H1 (cell line): ENCODE results near the gene RANBP17. TPM values are rescaled to one million over a fixed set of nuclear protein-coding genes. Genes with fewer than 3 reads are reported as not detected.

Experiments
- CTCF ChIA-PET: fragments of 300-600 bp; sonication (Branson Sonifier 250); formaldehyde crosslinking; loops from one replicate; lab custom pipeline; 2021; ENCODE audit not compliant: partially characterized antibody; lab: Charles Lee
- POLR2A ChIA-PET: fragments of 300-600 bp; sonication (Branson Sonifier 250); formaldehyde crosslinking; loops from one replicate; lab custom pipeline; 2021; ENCODE audit warnings: inconsistent platforms; ENCODE audit not compliant: partially characterized antibody; lab: Charles Lee
- DNase-seq, 2 experiments: peaks; one replicate each; pipeline versions ENCODE4 v3.0.0 to v3.0.0-alpha.2; 2010 to 2022; ENCODE audit warnings: low spot score in 2 of 2, low read depth in 1 of 2, mixed read lengths in 1 of 2
- FAIRE-seq: peaks from 2 replicates; lab custom pipeline; 2011; peaks lifted over from hg19 to GRCh38; lab: Jason Lieb, UNC
- H2AFZ ChIP-seq: 2 replicates; pipeline ENCODE4 v1.8.1; 2012; ENCODE audit warnings: low read length, inconsistent platforms
- H2AK5ac ChIP-seq: 2 replicates; pipeline ENCODE4 v1.6.1; 2013; ENCODE audit warnings: low read depth, low read length
- H2BK120ac ChIP-seq: replicated peaks from 2 replicates; pipeline ENCODE3; 2013; ENCODE audit warnings: low read depth, low read length, inconsistent platforms
- H2BK12ac ChIP-seq: 2 replicates; pipeline ENCODE4 v1.6.1; 2013; ENCODE audit warnings: low read depth, low read length
- H2BK15ac ChIP-seq: 2 replicates; pipeline ENCODE4 v1.6.1; 2013; ENCODE audit warnings: low read length
- H2BK20ac ChIP-seq: 2 replicates; pipeline ENCODE4 v1.6.1; 2013; ENCODE audit warnings: low read length
- H2BK5ac ChIP-seq: 2 replicates; pipeline ENCODE4 v1.6.1; 2013; ENCODE audit warnings: low read depth, low read length
- H3K14ac ChIP-seq: 2 replicates; pipeline ENCODE4 v1.6.1; 2013; ENCODE audit warnings: inconsistent platforms; ENCODE audit not compliant: insufficient read length
- H3K18ac ChIP-seq: 2 replicates; pipeline ENCODE4 v1.6.1; 2013; ENCODE audit warnings: low read length; ENCODE audit errors: extremely low read depth
- H3K23ac ChIP-seq: 2 replicates; pipeline ENCODE4 v1.6.1; 2013; ENCODE audit warnings: inconsistent platforms; ENCODE audit not compliant: insufficient read length
- H3K23me2 ChIP-seq: 2 replicates; pipeline ENCODE4 v1.6.1; 2013; ENCODE audit warnings: low read depth, low read length
- H3K27ac ChIP-seq: 2 replicates; pipeline ENCODE4 v1.6.1; 2011; ENCODE audit warnings: low read depth, low read length, inconsistent platforms
- H3K27me3 ChIP-seq, 4 experiments: replicated peaks in 1 of 4; 1 replicate in 1 of 4; 2 replicates in 3 of 4; pipeline versions ENCODE4 v1.6.1 to v1.8.1; 2011 to 2013; ENCODE audit warnings: low read length in 3 of 4, mild to moderate bottlenecking in 3 of 4, inconsistent platforms in 2 of 4, mixed read lengths in 2 of 4, moderate library complexity in 1 of 4; ENCODE audit not compliant: control insufficient read depth in 3 of 4, insufficient read depth in 3 of 4; ENCODE audit errors: extremely low read depth in 1 of 4
- H3K36me3 ChIP-seq, 4 experiments: 2 replicates each; pipeline versions ENCODE4 v1.6.1 to v1.8.1; 2011 to 2013; ENCODE audit warnings: mild to moderate bottlenecking in 4 of 4, low read length in 3 of 4, moderate library complexity in 2 of 4, control low read depth in 1 of 4, inconsistent platforms in 1 of 4; ENCODE audit not compliant: insufficient read depth in 4 of 4, control insufficient read depth in 2 of 4
- H3K4ac ChIP-seq: replicated peaks from 2 replicates; pipeline ENCODE3; 2013; ENCODE audit warnings: low read length, low read depth, mixed read lengths, inconsistent platforms; ENCODE audit not compliant: insufficient read length
- H3K4me1 ChIP-seq, 4 experiments: replicated peaks in 1 of 4; 1 replicate in 1 of 4; 2 replicates in 3 of 4; pipeline versions ENCODE4 v1.6.1 to v1.8.1; 2011 to 2013; ENCODE audit warnings: low read length in 3 of 4, inconsistent platforms in 2 of 4, mixed read lengths in 1 of 4; ENCODE audit not compliant: insufficient read depth in 4 of 4, control insufficient read depth in 3 of 4
- H3K4me2 ChIP-seq, 2 experiments: 2 replicates each; pipeline versions ENCODE4 v1.6.1 to v1.8.1; 2011 to 2013; ENCODE audit warnings: low read depth in 2 of 2, low read length in 2 of 2, control low read depth in 1 of 2, inconsistent platforms in 1 of 2, mild to moderate bottlenecking in 1 of 2; ENCODE audit not compliant: insufficient read depth in 1 of 2
- H3K4me3 ChIP-seq, 4 experiments: fragments of 200-600, 300-600 bp in 1 of 4; sonication (generic), shearing (Covaris generic), sonication (Bioruptor Twin) in 1 of 4; 2 replicates each; pipeline versions ENCODE4 v1.5.1 to v1.8.1; 2011 to 2016; ENCODE audit warnings: low read length in 4 of 4, low read depth in 3 of 4, control low read depth in 2 of 4, inconsistent platforms in 2 of 4, mild to moderate bottlenecking in 2 of 4, mixed read lengths in 1 of 4, moderate library complexity in 1 of 4; ENCODE audit not compliant: insufficient read depth in 2 of 4; ENCODE audit errors: extremely low read depth in 1 of 4
- H3K56ac ChIP-seq: replicated peaks from 2 replicates; pipeline ENCODE3; 2013; ENCODE audit warnings: low read depth, mild to moderate bottlenecking, mixed read lengths, low read length, inconsistent platforms; ENCODE audit not compliant: insufficient read length
- H3K79me1 ChIP-seq: 2 replicates; pipeline ENCODE4 v1.6.1; 2013; ENCODE audit warnings: low read depth, low read length, control low read depth
- H3K79me2 ChIP-seq, 2 experiments: 2 replicates each; pipeline versions ENCODE4 v1.6.1 to v1.8.1; 2012 to 2013; ENCODE audit warnings: low read length in 2 of 2, mild to moderate bottlenecking in 2 of 2, inconsistent platforms in 1 of 2; ENCODE audit not compliant: insufficient read depth in 2 of 2, control insufficient read depth in 1 of 2
- H3K9ac ChIP-seq, 4 experiments: replicated peaks in 1 of 4; 1 replicate in 1 of 4; 2 replicates in 3 of 4; pipeline versions ENCODE4 v1.6.1 to v1.8.1; 2011 to 2013; ENCODE audit warnings: low read depth in 3 of 4, low read length in 3 of 4, control low read depth in 2 of 4, mild to moderate bottlenecking in 2 of 4, moderate library complexity in 2 of 4, inconsistent platforms in 1 of 4; ENCODE audit errors: extremely low read depth in 1 of 4
- H3K9me3 ChIP-seq, 2 experiments: 2 replicates each; pipeline versions ENCODE4 v1.6.1 to v1.8.1; 2012 to 2013; ENCODE audit warnings: mild to moderate bottlenecking in 2 of 2, moderate library complexity in 2 of 2, control low read depth in 1 of 2, inconsistent platforms in 1 of 2, low read depth in 1 of 2, low read length in 1 of 2, mixed read lengths in 1 of 2; ENCODE audit not compliant: insufficient read depth in 2 of 2
- H4K20me1 ChIP-seq, 2 experiments: replicated peaks in 1 of 2; 2 replicates each; pipeline versions ENCODE3 to v1.8.1; 2011 to 2013; ENCODE audit warnings: inconsistent platforms in 2 of 2, low read length in 2 of 2, mild to moderate bottlenecking in 1 of 2; ENCODE audit not compliant: insufficient read depth in 2 of 2, control insufficient read depth in 1 of 2
- H4K5ac ChIP-seq: 2 replicates; pipeline ENCODE4 v1.6.1; 2013; ENCODE audit warnings: low read length, low read depth, mixed read lengths, inconsistent platforms; ENCODE audit not compliant: insufficient read length
- H4K8ac ChIP-seq: 2 replicates; pipeline ENCODE4 v1.8.0; 2013; ENCODE audit warnings: mild to moderate bottlenecking, moderate library complexity, low read length, inconsistent platforms; ENCODE audit not compliant: insufficient read depth; ENCODE audit errors: extremely low read depth
- H4K91ac ChIP-seq: replicated peaks from 2 replicates; pipeline ENCODE3; 2013; ENCODE audit warnings: low read length, mixed read lengths, inconsistent platforms; ENCODE audit not compliant: insufficient read length
- EZH2 ChIP-seq: fragments of 200-600 bp; sonication (generic); IDR thresholded peaks from 2 replicates; pipeline ENCODE4 v1.7.1; 2012; ENCODE audit warnings: low read depth, mild to moderate bottlenecking, moderate library complexity, low read length, inconsistent platforms; ENCODE audit not compliant: severe bottlenecking
- HDAC6 ChIP-seq: IDR thresholded peaks from one replicate; pipeline ENCODE4 v1.7.1; 2012; ENCODE audit warnings: low read depth, mild to moderate bottlenecking, inconsistent platforms, low read length, moderate library complexity
- RFX5 ChIP-seq: IDR thresholded peaks from 2 replicates; pipeline ENCODE4 v1.6.1; 2011; ENCODE audit warnings: low read depth, low read length, improper control_type of control experiment, borderline replicate concordance
- RNF2 ChIP-seq: fragments of 200-900, 300-1000 bp; sonication (generic); IDR thresholded peaks from 2 replicates; pipeline ENCODE4 v1.7.1; 2016; ENCODE audit warnings: borderline replicate concordance, low read depth, mild to moderate bottlenecking, antibody characterized with exemption, low read length; ENCODE audit not compliant: poor library complexity, severe bottlenecking; ENCODE audit errors: missing control alignments
- SAP30 ChIP-seq: fragments of 300-600 bp; sonication (generic); IDR thresholded peaks from 2 replicates; pipeline ENCODE4 v1.7.1; 2012; ENCODE audit warnings: low read length, moderate library complexity, mild to moderate bottlenecking, inconsistent platforms; ENCODE audit not compliant: insufficient read depth, insufficient replicate concordance
- WGBS, 2 experiments: shearing (Covaris generic) in 1 of 2; methylation state at CpG; one replicate each; pipeline versions ENCODE4 v1.1.6 to v1.1.7; 2013 to 2015; ENCODE audit warnings: low lambda C conversion rate in 2 of 2, mixed read lengths in 2 of 2, inconsistent platforms in 1 of 2, low coverage in 1 of 2, missing lambda C conversion rate in 1 of 2; ENCODE audit not compliant: insufficient replicate concordance in 2 of 2, insufficient coverage in 1 of 2, insufficient read length in 1 of 2; ENCODE audit errors: extremely low coverage in 1 of 2, missing lambda C conversion rate in 1 of 2; 5-methylcytosine and 5-hydroxymethylcytosine counted together
- polyA plus RNA-seq, 7 experiments: library from polyadenylated mRNA; depleted of rRNA in 3 of 7; stranded (reverse) in 5 of 7; unstranded in 2 of 7; fragments of >200 nt in 5 of 7; fragments of 200-250 nt in 2 of 7; gene quantifications; 1 replicate in 5 of 7; 2 replicates in 1 of 7; 4 replicates in 1 of 7; pipeline versions ENCODE4 v1.2.1 to v1.2.3, GENCODE V29; 2011 to 2013; ENCODE audit warnings: missing spikeins in 2 of 7, mixed read lengths in 2 of 7
- total RNA-seq: library from RNA; stranded (reverse); fragmentation: NEBNext Ultra II Directional; extraction: Animal tissue kit (Norgen Biotek cat#: 25700); gene quantifications from 2 replicates; pipeline ENCODE4 v1.2.1, GENCODE V29; 2021
- TF ChIP-seq, protein P1 (sequence below): IDR thresholded peaks from 2 replicates; pipeline ENCODE4 v1.6.1; 2012; ENCODE audit warnings: inconsistent platforms
- TF ChIP-seq, protein P2 (sequence below), 3 experiments: IDR thresholded peaks; 1 replicate in 2 of 3; 2 replicates in 1 of 3; pipeline versions ENCODE4 v1.5.1 to v1.6.1; 2011; ENCODE audit warnings: low read length in 3 of 3, mild to moderate bottlenecking in 3 of 3, inconsistent platforms in 2 of 3, low read depth in 1 of 3, moderate library complexity in 1 of 3; ENCODE audit not compliant: insufficient read depth in 1 of 3; ENCODE audit errors: control extremely low read depth in 1 of 3

RANBP17 gene
- total and polyA plus RNA-seq, 2 of the 8 experiments (the other 6 are each of a cell fraction or from before 2014, with no cell fraction given): 8.6 to 21.3 TPM

DNA sequence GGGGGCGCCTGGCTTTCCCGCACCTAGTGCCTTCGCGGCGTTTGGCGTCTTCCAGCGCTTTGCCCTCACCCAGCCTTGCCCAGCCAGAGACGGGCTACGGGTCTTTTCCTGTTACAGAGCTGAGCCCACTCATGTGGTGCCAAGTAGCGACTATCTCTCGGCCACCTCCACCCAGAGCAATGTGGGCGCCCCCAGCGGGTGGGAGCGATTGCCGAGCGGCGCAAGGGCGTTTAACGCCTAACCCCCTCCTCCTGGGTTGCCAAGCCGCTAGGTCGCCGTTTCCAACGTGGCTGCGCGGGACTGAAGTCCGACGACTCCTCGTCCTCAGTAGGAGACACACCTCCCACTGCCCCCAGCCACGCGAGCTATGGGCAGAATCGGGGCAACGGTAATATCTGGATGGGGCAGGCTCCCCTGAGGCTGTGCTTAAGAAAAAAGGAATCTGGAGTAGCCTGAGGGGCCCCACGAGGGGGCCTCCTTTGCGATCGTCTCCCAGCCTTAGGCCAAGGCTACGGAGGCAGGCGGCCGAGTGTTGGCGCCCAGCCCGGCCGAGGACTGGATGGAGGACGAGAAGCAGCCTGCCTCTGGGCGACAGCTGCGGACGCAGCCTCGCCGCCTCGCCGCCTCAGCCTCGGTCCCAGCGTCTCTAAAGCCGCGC lies 453.0 kb downstream of the RANBP17 start:
- Histone ChIP-seq H4K20me1 (peaks cover 18 to 40% of the 10 kb centered on the region in 2 experiments), H3K18ac (no peak overlapping the region), H3K4me2 (peak overlapping the region; percentile 44 to 56), H4K5ac (no peak overlapping the region), H3K56ac (no peak overlapping the region), H2AFZ (no peak overlapping the region), H3K4ac (no peak overlapping the region), H3K27ac (no peak overlapping the region), H2AK5ac (peak overlapping the region; percentile 28; the same call in 1 of the 2 replicates), H3K4me3 (peak overlapping the region in 1 of 4 experiments; percentile 30; a peak in 2 of 8 replicates), H3K4me1 (peaks cover 0 to 34% (median 22%) of the 10 kb centered on the region in 4 experiments; a peak in 6 of 7 replicates), H2BK120ac (no peak overlapping the region), H3K9ac (no peak overlapping the region), H3K36me3 (peaks cover 0 to 16% (median 0%) of the 10 kb centered on the region in 4 experiments; a peak in 1 of 8 replicates), H3K79me2 (no peaks in the 10 kb centered on the region), H2BK20ac (no peak overlapping the region), H3K14ac (no peak overlapping the region), H3K9me3 (no peaks in the 10 kb centered on the region; a peak in 1 of 4 replicates), H3K79me1 (no peaks in the 10 kb centered on the region), H3K23me2 (no peaks in the 10 kb centered on the region), H2BK5ac (no peak overlapping the region), H3K23ac (no peak overlapping the region), H4K8ac (peak overlapping the region; percentile 16; the same call in 1 of the 2 replicates), H3K27me3 (peaks cover 90 to 100% (median 99%) of the 10 kb centered on the region in 4 experiments), H4K91ac (no peak overlapping the region), H2BK15ac (no peak overlapping the region), H2BK12ac (peak overlapping the region; percentile 68; the same call in 1 of the 2 replicates)
- ChIA-PET POLR2A (interaction anchor here (1.0 to 1.6 kb wide), 3 partner anchors 8 to 98 kb away, joined by 3 to 6 read pairs (median 4); partner anchors contain the start of gene NPM1), CTCF (interaction anchor here (1.2 to 5.5 kb wide), 4 partner anchors 8 to 29 kb away, joined by 3 to 30 read pairs (median 5); no protein-coding TSS in a partner anchor)
- peak in 1 of 2 experiments; percentile 65 for DNase-seq
- WGBS, 2 experiments: 7% methylated on average over 52 of the region's 53 CpGs; no CpG with 5 or more reads in 1 of the 2 experiments
- no peak for FAIRE-seq
- peak; percentile 11 for TF ChIP-seq RNF2
- TF ChIP-seq, protein P1, sequence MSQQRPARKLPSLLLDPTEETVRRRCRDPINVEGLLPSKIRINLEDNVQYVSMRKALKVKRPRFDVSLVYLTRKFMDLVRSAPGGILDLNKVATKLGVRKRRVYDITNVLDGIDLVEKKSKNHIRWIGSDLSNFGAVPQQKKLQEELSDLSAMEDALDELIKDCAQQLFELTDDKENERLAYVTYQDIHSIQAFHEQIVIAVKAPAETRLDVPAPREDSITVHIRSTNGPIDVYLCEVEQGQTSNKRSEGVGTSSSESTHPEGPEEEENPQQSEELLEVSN: 0 out of 2 replicates have a peak, but pooled peaks have one; percentile 11
- TF ChIP-seq RFX5: no peak
- peak; percentile 70 for TF ChIP-seq EZH2
- TF ChIP-seq SAP30: no peak
- TF ChIP-seq HDAC6: no peak
- TF ChIP-seq, protein P2, sequence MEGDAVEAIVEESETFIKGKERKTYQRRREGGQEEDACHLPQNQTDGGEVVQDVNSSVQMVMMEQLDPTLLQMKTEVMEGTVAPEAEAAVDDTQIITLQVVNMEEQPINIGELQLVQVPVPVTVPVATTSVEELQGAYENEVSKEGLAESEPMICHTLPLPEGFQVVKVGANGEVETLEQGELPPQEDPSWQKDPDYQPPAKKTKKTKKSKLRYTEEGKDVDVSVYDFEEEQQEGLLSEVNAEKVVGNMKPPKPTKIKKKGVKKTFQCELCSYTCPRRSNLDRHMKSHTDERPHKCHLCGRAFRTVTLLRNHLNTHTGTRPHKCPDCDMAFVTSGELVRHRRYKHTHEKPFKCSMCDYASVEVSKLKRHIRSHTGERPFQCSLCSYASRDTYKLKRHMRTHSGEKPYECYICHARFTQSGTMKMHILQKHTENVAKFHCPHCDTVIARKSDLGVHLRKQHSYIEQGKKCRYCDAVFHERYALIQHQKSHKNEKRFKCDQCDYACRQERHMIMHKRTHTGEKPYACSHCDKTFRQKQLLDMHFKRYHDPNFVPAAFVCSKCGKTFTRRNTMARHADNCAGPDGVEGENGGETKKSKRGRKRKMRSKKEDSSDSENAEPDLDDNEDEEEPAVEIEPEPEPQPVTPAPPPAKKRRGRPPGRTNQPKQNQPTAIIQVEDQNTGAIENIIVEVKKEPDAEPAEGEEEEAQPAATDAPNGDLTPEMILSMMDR (IDR thresholded peaks at IDR 0.05; ENCODE audit: control extremely low read depth in 1 of 3, insufficient read depth in 1 of 3, low read depth in 1 of 3, low read length in 3 of 3): no peak
